Measurements from ENCODE around the gene ANO3.
"Not testable (repeated sequence)": the region's sequence is repeated elsewhere in the genome, so short reads cannot be mapped to it uniquely, and the experiment has no call there.

Gene ANO3

DNA sequence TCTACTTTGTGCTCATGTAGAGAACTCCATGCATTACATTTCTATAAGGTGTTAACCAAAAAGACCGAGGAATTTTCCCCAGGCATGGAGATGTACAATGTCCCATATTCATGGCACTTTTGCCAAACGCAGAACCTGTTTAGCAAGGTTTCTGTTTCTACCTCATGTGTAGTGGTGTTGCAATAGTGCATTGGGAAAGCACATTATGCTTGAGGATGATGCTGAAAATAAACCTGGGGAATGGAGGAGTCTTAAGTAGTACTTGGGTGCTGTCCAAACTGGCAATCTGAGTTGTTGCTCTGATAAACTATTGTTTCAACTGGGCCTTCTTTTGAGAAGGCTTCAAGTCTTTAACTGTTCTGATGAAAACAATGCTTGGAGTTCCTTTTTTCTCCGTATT lies 251.6 kb downstream of the ANO3 start:
- H3K9me3 ChIP-seq (ENCODE audit: insufficient read depth, low read length), result no peaks in the 10 kb centered on the region
- DNase-seq (ENCODE audit: low read depth, low spot score), result no peak
- H3K9ac ChIP-seq (ENCODE audit: insufficient read length, low read depth), result no peak overlapping the region
- TF ChIP-seq YY1 (IDR thresholded peaks at IDR 0.05; ENCODE audit: insufficient read depth, insufficient read length) (no peak), SUZ12 (IDR thresholded peaks at IDR 0.05; ENCODE audit: extremely low read depth, insufficient read depth, insufficient read length) (no peak), ZNF274 (IDR thresholded peaks at IDR 0.05; ENCODE audit: low read depth, low read length) (no peak)
- H3K27me3 ChIP-seq (ENCODE audit: insufficient read depth, insufficient read length), result no peaks in the 10 kb centered on the region
- no peaks in the 10 kb centered on the region for H3K36me3 ChIP-seq (ENCODE audit: insufficient read depth, insufficient read length, low read length)
- no peaks in the 10 kb centered on the region for H3K4me1 ChIP-seq (ENCODE audit: insufficient read depth, insufficient read length)
- no peak overlapping the region for H3K4me3 ChIP-seq (ENCODE audit: insufficient read length, low read depth)

DNA sequence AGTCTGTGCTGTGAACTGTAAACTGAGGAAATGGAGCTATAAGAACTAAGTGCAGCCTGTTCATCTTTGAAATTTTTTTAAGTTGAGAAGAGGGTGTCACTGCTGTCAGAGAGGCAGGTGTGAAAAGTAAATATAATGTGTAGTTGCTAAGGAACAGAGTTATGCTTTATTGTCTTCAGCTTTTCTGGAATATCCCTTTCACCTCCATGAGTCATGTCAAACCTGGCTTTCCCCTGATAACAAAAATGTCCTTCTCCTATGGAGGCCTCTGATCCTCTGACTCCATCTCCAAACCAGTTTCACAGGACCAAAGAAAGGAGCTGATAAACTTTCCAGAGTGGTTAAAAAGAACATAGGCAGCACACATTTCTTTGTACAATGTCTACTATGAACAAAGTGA lies 252.9 kb downstream of the ANO3 start:
- no peak overlapping the region for H3K4me3 ChIP-seq (ENCODE audit: insufficient read length, low read depth)
- no peak for DNase-seq (ENCODE audit: low read depth, low spot score)
- TF ChIP-seq ZNF274 (IDR thresholded peaks at IDR 0.05; ENCODE audit: low read depth, low read length), result no peak
- no peak for TF ChIP-seq SUZ12 (IDR thresholded peaks at IDR 0.05; ENCODE audit: extremely low read depth, insufficient read depth, insufficient read length)
- TF ChIP-seq YY1 (IDR thresholded peaks at IDR 0.05; ENCODE audit: insufficient read depth, insufficient read length), result no peak
- H3K4me1 ChIP-seq (ENCODE audit: insufficient read depth, insufficient read length), result no peaks in the 10 kb centered on the region
- no peaks in the 10 kb centered on the region for H3K27me3 ChIP-seq (ENCODE audit: insufficient read depth, insufficient read length)
- no peaks in the 10 kb centered on the region for H3K36me3 ChIP-seq (ENCODE audit: insufficient read depth, insufficient read length, low read length)
- H3K9me3 ChIP-seq (ENCODE audit: insufficient read depth, low read length), result no peaks in the 10 kb centered on the region
- no peak overlapping the region for H3K9ac ChIP-seq (ENCODE audit: insufficient read length, low read depth)

DNA sequence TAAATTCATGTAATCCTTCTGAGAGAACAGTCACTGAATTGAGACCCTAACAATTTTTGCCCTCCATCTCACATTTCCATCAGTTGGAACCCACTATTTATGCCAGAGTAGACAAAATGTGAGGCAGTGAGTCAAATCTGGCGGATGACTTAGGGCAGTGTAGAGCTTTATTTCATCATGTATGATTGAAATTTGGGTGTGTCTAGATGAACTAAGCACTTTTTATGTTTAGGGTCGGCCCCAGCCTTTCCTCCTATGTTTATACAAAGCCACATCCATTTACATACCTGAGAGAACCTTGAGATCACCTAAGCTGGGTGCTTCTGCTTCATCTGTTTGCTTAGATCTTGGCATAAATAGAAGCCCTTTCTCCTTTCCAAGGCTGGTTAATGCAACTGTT lies 255.1 kb downstream of the ANO3 start:
- H3K4me1 ChIP-seq (ENCODE audit: insufficient read depth, insufficient read length), result no peaks in the 10 kb centered on the region
- H3K36me3 ChIP-seq (ENCODE audit: insufficient read depth, insufficient read length, low read length), result no peaks in the 10 kb centered on the region
- DNase-seq (ENCODE audit: low read depth, low spot score), result no peak
- no peaks in the 10 kb centered on the region for H3K9me3 ChIP-seq (ENCODE audit: insufficient read depth, low read length)
- no peaks in the 10 kb centered on the region for H3K27me3 ChIP-seq (ENCODE audit: insufficient read depth, insufficient read length)
- no peak overlapping the region for H3K4me3 ChIP-seq (ENCODE audit: insufficient read length, low read depth)
- no peak for TF ChIP-seq YY1 (IDR thresholded peaks at IDR 0.05; ENCODE audit: insufficient read depth, insufficient read length)
- no peak for TF ChIP-seq ZNF274 (IDR thresholded peaks at IDR 0.05; ENCODE audit: low read depth, low read length)
- TF ChIP-seq SUZ12 (IDR thresholded peaks at IDR 0.05; ENCODE audit: extremely low read depth, insufficient read depth, insufficient read length), result no peak
- no peak overlapping the region for H3K9ac ChIP-seq (ENCODE audit: insufficient read length, low read depth)

DNA sequence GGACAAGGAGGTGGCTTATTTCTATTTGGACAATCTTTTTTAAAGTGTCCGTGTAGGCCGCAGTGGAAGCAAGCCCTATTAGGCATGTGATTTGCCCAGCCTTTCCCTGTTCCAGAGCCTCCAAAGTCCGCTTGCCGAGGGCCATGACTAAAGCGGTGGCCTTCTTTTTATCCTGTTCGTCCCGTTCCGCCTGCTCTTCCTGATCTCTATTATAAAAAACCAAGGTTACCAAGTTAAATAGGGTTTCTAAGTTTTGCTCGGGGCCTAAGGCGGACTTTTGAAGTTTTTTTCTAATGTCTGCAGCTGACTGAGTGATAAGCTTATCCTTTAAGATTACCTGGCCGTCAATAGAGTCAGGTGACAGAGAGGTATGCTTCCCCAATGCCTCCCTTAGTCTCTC lies 261.8 kb downstream of the ANO3 start:
- H3K9me3 ChIP-seq (ENCODE audit: insufficient read depth, low read length), result no peaks in the 10 kb centered on the region
- H3K36me3 ChIP-seq (ENCODE audit: insufficient read depth, insufficient read length, low read length), result no peaks in the 10 kb centered on the region
- TF ChIP-seq ZNF274 (IDR thresholded peaks at IDR 0.05; ENCODE audit: low read depth, low read length) (no peak), YY1 (IDR thresholded peaks at IDR 0.05; ENCODE audit: insufficient read depth, insufficient read length) (no peak), SUZ12 (IDR thresholded peaks at IDR 0.05; ENCODE audit: extremely low read depth, insufficient read depth, insufficient read length) (no peak)
- no peak overlapping the region for H3K4me3 ChIP-seq (ENCODE audit: insufficient read length, low read depth)
- no peaks in the 10 kb centered on the region for H3K4me1 ChIP-seq (ENCODE audit: insufficient read depth, insufficient read length)
- DNase-seq (ENCODE audit: low read depth, low spot score), result no peak
- no peaks in the 10 kb centered on the region for H3K27me3 ChIP-seq (ENCODE audit: insufficient read depth, insufficient read length)
- H3K9ac ChIP-seq (ENCODE audit: insufficient read length, low read depth), result no peak overlapping the region

DNA sequence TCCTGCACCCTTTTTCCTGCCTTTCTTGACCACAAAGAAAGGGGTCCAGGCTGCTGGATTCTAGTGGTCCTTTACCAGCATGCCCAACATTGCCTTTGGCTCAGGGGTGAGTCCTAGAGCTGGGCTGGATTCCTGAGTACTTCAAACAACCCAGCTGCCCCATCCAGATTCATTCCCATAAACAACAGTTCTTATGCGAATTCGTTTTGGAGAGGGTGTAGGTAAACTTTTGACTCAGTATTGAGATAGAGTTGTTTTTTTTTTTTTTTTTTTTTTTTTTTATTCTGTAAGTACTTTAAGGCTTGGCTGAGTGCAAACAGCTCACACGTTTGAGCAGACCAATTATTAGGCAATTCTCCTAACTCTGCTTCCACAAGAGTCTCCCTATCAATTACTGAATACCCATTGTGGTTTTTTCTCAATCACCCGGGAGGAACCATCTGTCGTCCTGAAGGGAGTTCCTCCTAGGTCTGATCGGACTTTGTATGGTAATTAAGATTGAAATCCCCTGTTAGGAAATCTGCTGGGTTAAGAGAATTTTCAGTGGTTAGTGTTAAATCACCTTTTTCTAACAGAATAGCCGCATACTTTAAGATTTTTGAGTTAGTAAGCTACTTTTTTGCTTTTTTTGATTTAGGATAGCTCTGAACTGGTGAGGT lies 263.4 kb downstream of the ANO3 start:
- H3K4me3 ChIP-seq (ENCODE audit: insufficient read length, low read depth); H3K27me3 ChIP-seq (ENCODE audit: insufficient read depth, insufficient read length); H3K9me3 ChIP-seq (ENCODE audit: insufficient read depth, low read length); H3K36me3 ChIP-seq (ENCODE audit: insufficient read depth, insufficient read length, low read length); H3K9ac ChIP-seq (ENCODE audit: insufficient read length, low read depth); H3K4me1 ChIP-seq (ENCODE audit: insufficient read depth, insufficient read length); DNase-seq (ENCODE audit: low read depth, low spot score): not testable (repeated sequence)

DNA sequence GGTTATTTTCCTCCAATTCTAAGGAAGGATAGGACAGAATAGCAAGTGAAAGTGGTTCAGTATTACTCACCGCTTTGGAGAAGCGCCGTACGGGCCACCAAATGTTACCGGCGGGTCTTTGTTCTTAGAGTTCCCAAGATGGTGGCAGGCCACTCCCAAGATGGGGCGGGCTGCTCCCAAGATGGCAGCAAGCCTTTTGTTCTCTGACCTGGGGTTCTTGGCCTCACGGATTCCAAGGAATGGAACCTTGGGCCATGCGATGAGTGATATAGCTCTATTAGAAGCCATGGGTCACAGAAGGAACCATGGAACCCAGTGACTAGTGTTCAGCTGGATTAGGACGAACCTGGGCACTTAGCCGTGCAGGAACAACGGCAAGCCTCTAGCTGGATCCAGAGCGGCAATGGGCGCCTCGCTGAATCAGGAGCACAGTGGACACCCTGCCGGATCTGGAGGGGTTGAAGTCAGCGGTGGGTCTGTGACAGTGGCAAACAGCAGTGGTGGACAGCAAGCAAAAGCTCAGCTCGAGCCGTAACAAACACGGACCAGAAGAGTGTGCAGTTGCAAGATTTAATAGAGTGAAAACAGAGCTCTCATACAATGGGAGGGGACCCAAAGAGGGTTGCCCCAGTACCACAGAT lies 265.2 kb downstream of the ANO3 start:
- DNase-seq (ENCODE audit: low read depth, low spot score); H3K9ac ChIP-seq (ENCODE audit: insufficient read length, low read depth); H3K4me1 ChIP-seq (ENCODE audit: insufficient read depth, insufficient read length); H3K27me3 ChIP-seq (ENCODE audit: insufficient read depth, insufficient read length); H3K9me3 ChIP-seq (ENCODE audit: insufficient read depth, low read length); H3K4me3 ChIP-seq (ENCODE audit: insufficient read length, low read depth); H3K36me3 ChIP-seq (ENCODE audit: insufficient read depth, insufficient read length, low read length): not testable (repeated sequence)

DNA sequence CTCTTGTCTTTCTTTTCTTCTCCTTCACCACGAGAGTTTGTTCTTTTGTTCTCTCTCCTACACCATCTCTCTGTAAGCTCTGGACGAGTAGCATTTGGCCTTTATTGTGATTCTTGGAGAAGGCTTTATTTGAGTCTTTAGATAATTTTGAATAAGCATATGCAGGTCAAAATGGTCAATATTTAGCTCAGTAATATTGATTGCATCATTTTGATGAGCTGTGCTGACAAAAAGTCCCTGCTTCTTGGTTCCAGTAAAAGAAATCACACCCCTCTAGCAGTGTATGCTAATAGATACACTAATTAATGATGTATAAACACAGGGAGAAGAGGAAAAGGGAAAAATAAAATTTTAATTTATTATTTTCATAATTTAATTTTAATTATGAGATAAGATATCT lies 266.0 kb downstream of the ANO3 start:
- no peaks in the 10 kb centered on the region for H3K4me1 ChIP-seq (ENCODE audit: insufficient read depth, insufficient read length)
- no peak overlapping the region for H3K9ac ChIP-seq (ENCODE audit: insufficient read length, low read depth)
- no peak for DNase-seq (ENCODE audit: low read depth, low spot score)
- H3K4me3 ChIP-seq (ENCODE audit: insufficient read length, low read depth), result no peak overlapping the region
- H3K27me3 ChIP-seq (ENCODE audit: insufficient read depth, insufficient read length), result no peaks in the 10 kb centered on the region
- TF ChIP-seq SUZ12 (IDR thresholded peaks at IDR 0.05; ENCODE audit: extremely low read depth, insufficient read depth, insufficient read length) (no peak), YY1 (IDR thresholded peaks at IDR 0.05; ENCODE audit: insufficient read depth, insufficient read length) (no peak), ZNF274 (IDR thresholded peaks at IDR 0.05; ENCODE audit: low read depth, low read length) (no peak)
- no peaks in the 10 kb centered on the region for H3K36me3 ChIP-seq (ENCODE audit: insufficient read depth, insufficient read length, low read length)
- H3K9me3 ChIP-seq (ENCODE audit: insufficient read depth, low read length), result no peaks in the 10 kb centered on the region

All from NT2/D1 (cell line).